KOPT-K1 (cell line): Measurements from ENCODE around the gene CDK5RAP2.

Source experiments
- H3K27ac ChIP-seq: fragments of 200-600 bp; sonication (generic); 2 replicates; pipeline ENCODE4 v1.5.1; 2016; ENCODE audit warnings: antibody characterized with exemption, mild to moderate bottlenecking, low read depth, low read length; ENCODE audit not compliant: poor library complexity, severe bottlenecking
- H3K36me3 ChIP-seq: fragments of 200-600 bp; sonication (generic); 2 replicates; pipeline ENCODE4 v1.5.1; 2017; ENCODE audit warnings: antibody characterized with exemption, mild to moderate bottlenecking, low read length, moderate library complexity; ENCODE audit not compliant: insufficient read depth
- H3K9me3 ChIP-seq: fragments of 200-600 bp; sonication (generic); 2 replicates; pipeline ENCODE4 v1.5.1; 2017; ENCODE audit warnings: antibody characterized with exemption, low read length, mild to moderate bottlenecking; ENCODE audit not compliant: insufficient read depth, poor library complexity, severe bottlenecking

The CDK5RAP2 gene

DNA sequence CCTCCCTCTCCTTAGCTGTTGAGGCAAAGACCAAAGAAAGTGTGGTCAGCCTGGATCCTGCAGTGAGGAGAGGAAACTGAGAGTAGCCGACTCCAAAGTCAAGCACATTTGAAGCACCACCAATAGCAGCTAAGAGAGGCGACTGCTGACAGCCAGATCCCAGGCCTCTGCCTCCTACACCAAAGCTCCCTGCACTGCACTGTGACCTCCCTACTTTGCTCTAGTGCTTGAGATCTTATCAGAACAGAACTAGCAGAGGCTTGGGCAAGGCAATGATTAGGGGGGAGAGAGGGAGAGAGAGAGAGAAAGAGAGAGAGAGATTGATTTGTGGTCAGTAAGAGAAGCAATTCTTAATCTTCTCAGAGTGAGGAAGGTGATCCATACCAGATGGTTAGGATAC, 216.3 kb downstream of the CDK5RAP2 start:
- Histone ChIP-seq H3K36me3 (no peaks in the 10 kb centered on the region), H3K9me3 (no peaks in the 10 kb centered on the region), H3K27ac (no peak overlapping the region)

DNA sequence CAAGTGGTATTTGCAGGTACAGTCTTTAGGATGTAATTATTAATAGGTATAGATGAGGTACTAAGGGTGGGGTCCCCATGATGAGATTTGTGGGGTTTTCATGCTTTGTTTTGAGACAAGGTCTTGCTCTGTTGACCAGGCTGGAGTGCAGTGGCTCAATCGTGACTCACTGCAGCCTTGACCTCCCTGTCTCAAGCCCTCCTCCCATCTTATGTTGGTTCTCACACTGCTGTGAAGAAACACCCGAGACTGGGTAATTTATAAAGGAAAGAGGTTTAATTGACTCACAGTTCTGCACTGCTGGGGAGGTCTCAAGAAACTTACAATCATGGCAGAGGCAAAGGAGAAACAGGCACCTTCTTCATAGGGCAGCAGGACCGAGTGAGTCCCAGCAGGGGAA, 217.5 kb downstream of the CDK5RAP2 start:
- Histone ChIP-seq H3K36me3 (no peaks in the 10 kb centered on the region), H3K27ac (no peak overlapping the region), H3K9me3 (no peaks in the 10 kb centered on the region)

DNA sequence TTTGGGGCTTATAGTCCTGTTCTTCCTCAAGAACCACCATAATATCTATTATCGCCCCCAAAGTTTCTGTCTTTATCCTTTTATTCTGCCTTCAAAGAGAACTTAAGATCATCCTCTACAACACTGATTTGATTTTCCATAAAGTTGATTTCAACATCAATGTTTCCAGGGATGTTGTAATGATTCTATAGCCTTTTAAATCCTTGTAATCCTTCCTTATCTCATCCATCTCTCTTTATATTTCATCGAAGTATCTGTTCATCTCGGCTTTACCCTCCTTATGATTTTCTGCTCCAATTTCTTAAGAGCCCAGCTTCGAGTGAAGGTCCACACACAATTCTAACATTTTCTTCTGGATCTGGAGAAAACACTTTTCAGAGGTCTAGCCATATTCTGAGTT, 218.4 kb downstream of the CDK5RAP2 start:
- Histone ChIP-seq H3K27ac (no peak overlapping the region), H3K9me3 (no peaks in the 10 kb centered on the region), H3K36me3 (no peaks in the 10 kb centered on the region)

DNA sequence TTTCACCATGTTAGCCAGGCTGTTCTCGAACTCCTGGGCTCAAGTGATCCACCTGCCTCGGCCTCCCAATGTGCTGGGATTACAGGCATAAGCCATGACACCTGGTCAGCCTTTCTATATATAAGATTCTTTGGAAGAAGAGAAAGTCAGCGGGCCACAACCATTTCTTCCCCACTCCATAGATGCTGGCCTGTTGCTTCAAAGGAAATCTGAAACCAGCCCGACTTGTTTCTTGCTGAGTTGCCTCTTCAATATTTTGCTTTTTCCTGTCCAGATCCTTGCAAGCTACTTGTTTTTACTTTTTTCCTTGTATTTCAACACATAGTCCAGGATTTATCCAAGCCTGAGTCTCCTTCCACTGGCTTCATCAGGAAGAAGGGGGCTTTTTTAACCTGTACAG, 219.5 kb downstream of the CDK5RAP2 start:
- Histone ChIP-seq H3K9me3 (no peaks in the 10 kb centered on the region), H3K36me3 (no peaks in the 10 kb centered on the region), H3K27ac (no peak overlapping the region)

DNA sequence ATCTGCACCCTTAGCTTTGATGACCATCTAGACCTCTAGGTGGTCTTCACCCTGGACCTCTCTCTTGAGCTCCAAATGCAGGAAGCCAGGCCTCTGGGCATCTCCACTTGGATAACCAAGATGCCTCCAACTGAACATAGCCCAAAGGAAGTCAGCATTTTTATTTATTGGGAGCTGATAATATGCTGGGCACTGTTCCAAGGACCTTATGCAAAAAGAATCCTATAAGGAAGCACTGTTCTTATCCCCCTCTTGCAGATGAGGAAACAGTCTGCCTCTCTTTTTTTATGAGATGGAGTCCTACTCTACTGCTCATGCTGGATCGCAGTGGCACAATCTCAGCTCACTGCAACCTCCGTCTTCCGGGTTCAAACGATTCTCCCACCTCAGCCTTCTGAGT, 219.9 kb downstream of the CDK5RAP2 start:
- H3K9me3 ChIP-seq = no peaks in the 10 kb centered on the region

DNA sequence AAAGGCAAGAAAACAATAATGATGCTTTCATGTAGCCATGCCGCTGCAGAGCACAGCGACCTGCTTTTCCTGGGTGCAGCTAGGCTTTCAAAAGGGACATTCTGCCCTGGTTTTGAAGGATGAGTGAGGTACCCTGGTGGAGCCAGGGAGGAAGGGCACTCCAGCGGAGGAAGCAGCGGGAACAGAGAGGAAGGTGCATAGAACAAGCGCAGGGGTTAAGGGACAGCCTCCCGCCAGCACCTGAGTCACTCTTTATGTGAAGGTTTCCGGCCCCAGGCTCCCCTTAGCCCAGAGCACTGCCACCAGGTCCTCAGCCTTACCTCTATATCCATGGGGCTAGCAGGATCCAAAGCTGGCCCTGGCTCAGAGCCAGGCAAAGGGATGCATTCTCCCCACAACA, 221.1 kb downstream of the CDK5RAP2 start:
- Histone ChIP-seq H3K36me3 (no peaks in the 10 kb centered on the region), H3K27ac (no peak overlapping the region), H3K9me3 (no peaks in the 10 kb centered on the region)

More for the DNA sequence above, 219.9 kb downstream of the CDK5RAP2 start:
- no peaks in the 10 kb centered on the region for H3K36me3 ChIP-seq
- no peak overlapping the region for H3K27ac ChIP-seq

DNA sequence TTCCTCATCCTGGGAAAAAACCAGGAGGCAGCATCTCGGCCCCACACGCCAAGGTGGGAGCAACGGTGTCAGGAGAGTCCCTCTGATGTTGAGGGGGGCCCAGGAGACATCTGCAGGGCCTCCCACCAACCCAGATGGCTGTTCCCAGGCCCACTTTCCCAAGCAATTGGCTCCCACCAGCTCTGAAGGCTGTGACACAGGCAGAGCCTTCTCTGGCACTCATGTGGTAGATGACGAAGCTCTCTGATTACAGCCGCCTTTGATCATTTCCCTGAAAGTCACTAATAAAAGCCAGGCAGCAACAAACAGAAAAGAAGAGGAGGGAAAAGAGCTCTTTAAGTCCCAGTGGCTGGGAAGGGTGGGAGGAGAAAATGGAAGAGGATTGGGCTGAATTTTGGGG, 226.5 kb downstream of the CDK5RAP2 start:
- Histone ChIP-seq H3K36me3 (no peaks in the 10 kb centered on the region), H3K9me3 (no peaks in the 10 kb centered on the region), H3K27ac (no peak overlapping the region)

DNA sequence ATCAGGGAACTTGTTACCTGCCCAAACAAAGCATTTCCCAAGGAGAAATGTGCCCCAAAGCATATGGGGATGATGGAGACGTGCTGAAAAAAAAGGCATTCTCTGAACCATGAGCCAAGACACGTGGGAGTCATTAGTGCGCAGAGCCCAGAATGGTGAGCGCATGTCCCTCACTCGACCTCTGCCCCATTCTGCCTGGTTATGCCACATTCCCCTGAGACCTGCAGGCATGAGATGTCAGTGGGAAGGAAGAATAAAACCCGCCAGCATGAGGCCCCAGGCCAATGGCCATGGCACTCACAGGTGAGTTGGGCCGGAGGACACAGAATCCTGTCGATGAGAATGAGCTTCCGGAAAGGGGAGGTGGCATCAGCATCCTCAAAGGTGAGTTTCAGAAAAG, 228.9 kb downstream of the CDK5RAP2 start:
- Histone ChIP-seq H3K9me3 (no peaks in the 10 kb centered on the region), H3K27ac (no peak overlapping the region), H3K36me3 (no peaks in the 10 kb centered on the region)

DNA sequence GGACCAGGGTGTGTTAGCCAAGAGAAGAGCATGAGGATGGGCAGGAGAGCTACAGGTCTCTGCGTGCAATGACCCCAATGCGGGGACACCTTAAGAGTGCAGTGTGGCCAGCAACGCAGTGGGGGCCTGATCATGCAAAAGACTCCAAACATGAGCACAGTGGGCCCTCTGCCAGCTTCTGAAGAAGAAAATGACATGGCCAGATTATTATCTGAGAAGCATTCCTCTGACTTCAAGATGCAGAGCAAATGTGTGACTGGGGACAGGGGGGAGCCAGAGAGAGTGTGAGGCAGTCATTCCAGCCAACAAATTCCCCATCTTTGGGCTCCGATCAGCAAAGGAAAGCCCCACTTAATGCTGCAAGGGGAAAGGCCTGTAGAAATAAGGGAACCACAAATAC, 229.4 kb downstream of the CDK5RAP2 start:
- Histone ChIP-seq H3K9me3 (no peaks in the 10 kb centered on the region), H3K27ac (no peak overlapping the region), H3K36me3 (no peaks in the 10 kb centered on the region)

DNA sequence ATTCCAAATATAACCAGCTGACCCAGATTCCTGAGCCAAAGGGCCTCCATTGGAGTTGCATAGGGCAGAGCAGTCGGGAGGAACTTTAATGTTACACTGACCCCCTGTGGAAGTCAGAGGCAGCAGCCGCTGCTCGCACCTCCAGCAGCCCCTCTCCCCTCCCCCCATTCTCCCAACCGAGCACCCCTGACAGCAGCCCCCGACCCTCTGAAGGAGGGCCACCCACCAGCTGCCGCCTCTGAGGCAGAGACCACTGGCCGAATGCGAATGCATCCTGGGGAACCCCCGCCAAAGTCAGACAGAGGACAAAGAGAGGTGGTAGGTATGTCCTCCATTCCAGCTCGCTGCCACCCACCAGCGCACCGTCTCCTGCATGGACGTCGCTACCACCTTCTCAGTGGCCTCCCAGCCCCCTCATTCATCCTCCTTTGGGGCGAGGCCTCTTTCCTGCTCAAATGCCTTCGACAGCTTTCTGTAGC, 231.0 kb downstream of the CDK5RAP2 start:
- H3K27ac ChIP-seq = no peak overlapping the region
- no peaks in the 10 kb centered on the region for H3K9me3 ChIP-seq
- no peaks in the 10 kb centered on the region for H3K36me3 ChIP-seq

DNA sequence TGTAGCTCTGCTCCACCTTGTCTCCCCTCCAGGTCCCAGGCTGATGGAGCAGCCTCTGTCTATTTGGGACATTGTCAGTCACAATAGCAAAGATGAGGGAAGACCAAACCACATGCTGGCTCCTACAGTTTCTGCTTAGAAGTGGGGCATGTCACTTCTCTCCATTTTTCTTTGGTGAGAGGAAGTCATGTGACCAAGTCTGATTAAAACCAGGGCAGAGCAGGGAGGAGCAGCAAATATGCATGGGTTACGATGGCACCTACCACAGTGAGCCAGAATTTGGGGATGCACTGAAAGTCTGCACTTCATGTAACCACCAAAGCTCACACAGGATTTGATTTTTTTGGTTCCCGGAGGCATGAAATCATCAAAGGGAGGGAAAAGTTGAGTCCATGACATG, 234.6 kb downstream of the CDK5RAP2 start:
- Histone ChIP-seq H3K9me3 (no peaks in the 10 kb centered on the region), H3K27ac (no peak overlapping the region), H3K36me3 (no peaks in the 10 kb centered on the region)

DNA sequence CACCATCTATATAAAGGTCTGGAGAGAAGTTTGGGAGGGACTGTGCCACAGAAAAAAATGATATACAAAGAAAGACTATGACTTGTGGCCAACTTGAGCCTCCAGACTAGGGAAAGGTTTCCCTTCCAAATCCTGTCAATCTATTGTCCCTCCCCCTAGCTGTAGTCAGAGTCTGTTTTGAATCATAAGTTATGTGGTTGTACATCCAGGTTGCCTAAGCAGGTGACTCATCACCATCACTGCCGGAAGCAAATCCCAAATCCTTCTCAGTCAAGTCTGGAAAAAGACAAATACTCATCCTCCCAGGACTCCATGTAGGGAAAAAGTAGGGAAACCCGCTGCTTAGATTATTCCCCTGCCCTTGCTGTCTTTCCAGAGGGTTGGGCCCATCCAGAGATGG, 235.7 kb downstream of the CDK5RAP2 start:
- Histone ChIP-seq H3K27ac (no peak overlapping the region), H3K36me3 (no peaks in the 10 kb centered on the region), H3K9me3 (no peaks in the 10 kb centered on the region)

DNA sequence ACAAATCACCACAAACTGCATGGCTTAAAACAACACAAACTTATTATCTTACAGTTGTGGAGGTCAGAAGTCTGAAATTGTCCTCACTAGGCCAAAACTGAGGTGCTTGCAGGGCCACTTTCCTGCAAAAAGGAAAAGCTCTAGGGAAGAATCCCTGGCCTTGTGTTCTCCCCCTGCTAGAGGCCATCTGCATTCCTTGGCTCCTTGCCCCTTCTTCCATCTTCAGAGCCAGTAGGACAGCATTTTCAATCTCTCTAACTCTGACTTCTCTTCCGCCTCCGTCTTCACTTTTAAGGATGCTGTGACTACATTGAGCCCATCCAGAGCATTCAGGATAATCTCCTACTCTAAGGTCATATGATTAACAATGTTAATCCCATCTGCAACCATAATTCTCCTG, 236.6 kb downstream of the CDK5RAP2 start:
- Histone ChIP-seq H3K9me3 (no peaks in the 10 kb centered on the region), H3K36me3 (no peaks in the 10 kb centered on the region), H3K27ac (no peak overlapping the region)
